Bronchial epithelial cell (primary cell): ENCODE data around the gene CYTIP. TPM values are rescaled to one million over a fixed set of nuclear protein-coding genes. Genes with fewer than 3 reads are reported as not detected.

Source experiments
- DNase-seq: peaks from one replicate; pipeline ENCODE4 v3.0.0-alpha.2; 2010; ENCODE audit warnings: low read depth
- FAIRE-seq: peaks from 2 replicates; lab custom pipeline; 2011; peaks lifted over from hg19 to GRCh38; lab: Jason Lieb, UNC
- H3K27me3 ChIP-seq: 2 replicates; pipeline ENCODE4 v1.5.1; 2011; ENCODE audit warnings: low read length; ENCODE audit not compliant: control insufficient read depth, insufficient read depth
- H3K36me3 ChIP-seq: 2 replicates; pipeline ENCODE4 v1.5.1; 2011; ENCODE audit warnings: low read length; ENCODE audit not compliant: control insufficient read depth, insufficient read depth
- H3K4me3 ChIP-seq: 2 replicates; pipeline ENCODE4 v1.5.1; 2011; ENCODE audit warnings: mild to moderate bottlenecking, low read depth, low read length, control low read depth
- total RNA-seq: library from RNA; depleted of rRNA; stranded (reverse); fragments of >200 nt; gene quantifications from 2 replicates; pipeline ENCODE4 v1.2.1, GENCODE V29; 2014
- TF ChIP-seq, protein P1 (sequence below): IDR thresholded peaks from 2 replicates; pipeline ENCODE4 v1.5.1; 2011; ENCODE audit warnings: mild to moderate bottlenecking, moderate library complexity, low read length, control low read depth, inconsistent platforms; ENCODE audit not compliant: insufficient read depth, severe bottlenecking

Gene CYTIP
- total RNA-seq, 1 donor from 2014 or later: not detected

DNA sequence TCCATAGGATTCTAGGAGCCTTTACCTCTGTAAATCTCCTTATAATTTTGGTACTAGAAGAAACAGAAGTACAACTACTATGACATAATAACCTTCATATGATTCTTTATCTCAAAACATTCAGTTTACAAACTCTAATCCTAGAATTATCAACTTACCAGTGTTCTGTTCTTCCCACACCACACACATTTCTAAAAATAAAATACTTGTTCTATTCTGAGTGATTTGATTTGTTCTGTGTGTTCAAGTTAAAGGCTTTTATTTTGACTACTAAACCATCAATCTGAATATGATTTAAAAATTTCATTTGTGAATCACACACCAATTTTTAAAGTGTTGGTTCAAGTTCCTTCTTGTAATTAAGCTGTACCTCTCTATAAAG, 16.0 kb downstream of the CYTIP start:
- DNase-seq (no peak), FAIRE-seq (no peak)
- H3K27me3 ChIP-seq: no peaks in the 10 kb centered on the region

DNA sequence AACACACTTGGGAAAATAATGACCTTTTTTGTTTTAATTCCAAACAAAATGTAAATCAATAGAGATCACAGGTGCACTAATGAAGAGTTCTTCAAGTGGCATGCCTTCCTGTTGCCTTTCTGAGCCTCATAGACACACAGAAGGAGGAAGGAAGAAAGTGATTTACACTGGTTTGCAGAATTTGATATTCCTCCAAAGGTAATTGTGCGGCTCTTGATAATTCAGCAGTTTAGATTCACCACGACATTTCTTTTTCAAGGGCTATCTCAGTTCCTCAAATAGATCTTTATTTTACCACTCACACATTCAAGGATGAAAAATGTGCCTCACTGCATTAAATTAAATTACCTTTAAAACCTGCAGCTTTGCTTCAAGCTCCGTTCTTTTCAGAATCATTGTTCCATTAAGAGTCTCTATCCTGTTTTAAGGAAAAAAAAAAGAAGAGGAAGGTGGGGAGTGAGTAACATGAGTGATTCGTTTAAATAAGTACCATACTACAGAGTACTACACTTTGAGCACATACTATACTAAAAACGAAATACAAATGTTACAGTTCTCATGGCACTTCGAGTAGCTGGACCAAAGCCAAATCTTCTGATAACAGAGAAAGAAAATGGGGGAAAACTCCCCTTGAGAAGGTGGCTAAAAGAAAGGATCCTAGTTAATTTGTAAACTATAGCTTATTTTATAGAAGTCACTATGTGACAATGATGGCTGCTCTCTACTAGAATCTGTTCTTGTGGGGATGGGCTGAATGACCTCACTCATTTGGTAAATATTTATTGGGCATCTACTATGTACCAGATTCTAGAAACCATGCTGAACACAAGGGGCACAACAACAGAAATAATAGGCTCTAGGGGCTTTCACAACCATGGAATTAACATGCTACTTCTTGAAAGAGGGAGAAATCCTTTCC, 16.6 kb downstream of the CYTIP start:
- Histone ChIP-seq H3K27me3 (no peaks in the 10 kb centered on the region), H3K36me3 (no peaks in the 10 kb centered on the region), H3K4me3 (no peak overlapping the region)
- FAIRE-seq: no peak
- DNase-seq: no peak
- TF ChIP-seq, protein P1, sequence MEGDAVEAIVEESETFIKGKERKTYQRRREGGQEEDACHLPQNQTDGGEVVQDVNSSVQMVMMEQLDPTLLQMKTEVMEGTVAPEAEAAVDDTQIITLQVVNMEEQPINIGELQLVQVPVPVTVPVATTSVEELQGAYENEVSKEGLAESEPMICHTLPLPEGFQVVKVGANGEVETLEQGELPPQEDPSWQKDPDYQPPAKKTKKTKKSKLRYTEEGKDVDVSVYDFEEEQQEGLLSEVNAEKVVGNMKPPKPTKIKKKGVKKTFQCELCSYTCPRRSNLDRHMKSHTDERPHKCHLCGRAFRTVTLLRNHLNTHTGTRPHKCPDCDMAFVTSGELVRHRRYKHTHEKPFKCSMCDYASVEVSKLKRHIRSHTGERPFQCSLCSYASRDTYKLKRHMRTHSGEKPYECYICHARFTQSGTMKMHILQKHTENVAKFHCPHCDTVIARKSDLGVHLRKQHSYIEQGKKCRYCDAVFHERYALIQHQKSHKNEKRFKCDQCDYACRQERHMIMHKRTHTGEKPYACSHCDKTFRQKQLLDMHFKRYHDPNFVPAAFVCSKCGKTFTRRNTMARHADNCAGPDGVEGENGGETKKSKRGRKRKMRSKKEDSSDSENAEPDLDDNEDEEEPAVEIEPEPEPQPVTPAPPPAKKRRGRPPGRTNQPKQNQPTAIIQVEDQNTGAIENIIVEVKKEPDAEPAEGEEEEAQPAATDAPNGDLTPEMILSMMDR: no peak

More for the DNA sequence above, 16.0 kb downstream of the CYTIP start:
- TF ChIP-seq, protein P1: no peak
- Histone ChIP-seq H3K4me3 (no peak overlapping the region), H3K36me3 (no peaks in the 10 kb centered on the region)

DNA sequence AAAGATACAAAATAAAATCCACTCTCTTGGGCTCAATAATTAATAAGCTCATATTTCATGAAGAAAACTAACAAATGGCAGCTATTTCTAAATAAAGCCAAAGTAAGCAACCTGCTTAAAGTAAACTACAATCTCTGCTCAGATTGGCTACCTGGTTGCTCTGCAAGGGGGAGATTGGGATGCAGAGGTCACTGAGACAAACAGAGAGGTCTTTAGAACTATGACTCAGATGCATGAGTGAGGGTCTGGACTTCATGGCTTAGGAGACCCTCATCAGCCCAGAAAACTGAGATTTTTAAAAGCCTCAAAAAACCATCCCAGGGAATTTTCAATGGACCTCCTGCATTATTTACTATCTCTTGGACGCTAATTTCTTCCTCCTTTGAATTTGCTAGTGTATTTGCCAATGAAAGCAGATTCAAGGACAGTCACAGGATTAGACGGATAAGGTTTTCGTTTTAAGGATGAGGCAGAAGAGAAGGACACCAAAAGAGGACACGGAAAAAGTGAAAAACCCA, 17.4 kb downstream of the CYTIP start:
- H3K4me3 ChIP-seq: no peak overlapping the region
- no peaks in the 10 kb centered on the region for H3K36me3 ChIP-seq
- FAIRE-seq (no peak), DNase-seq (no peak)
- no peaks in the 10 kb centered on the region for H3K27me3 ChIP-seq
- TF ChIP-seq, protein P1: no peak

DNA sequence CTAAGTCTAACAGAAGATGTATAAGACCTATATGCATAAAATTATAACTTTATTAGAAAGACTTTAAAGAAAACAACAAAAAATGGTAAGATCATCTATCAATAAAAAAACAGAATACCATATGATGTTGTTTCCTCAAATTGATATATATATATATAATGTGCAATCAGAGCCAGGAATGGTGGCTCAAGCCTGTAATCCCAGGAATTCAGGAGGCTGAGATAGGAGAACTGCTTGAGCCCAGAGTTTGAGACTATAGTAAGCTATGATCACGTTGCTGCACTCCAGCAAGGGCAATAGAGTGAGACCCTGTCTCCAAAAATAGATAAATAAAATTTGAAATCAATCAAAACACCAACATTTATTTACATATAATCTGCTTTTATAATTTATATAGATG, 19.5 kb downstream of the CYTIP start:
- H3K36me3 ChIP-seq: no peaks in the 10 kb centered on the region
- H3K27me3 ChIP-seq: no peaks in the 10 kb centered on the region
- H3K4me3 ChIP-seq: no peak overlapping the region
- TF ChIP-seq, protein P1: no peak
- DNase-seq (no peak), FAIRE-seq (no peak)

DNA sequence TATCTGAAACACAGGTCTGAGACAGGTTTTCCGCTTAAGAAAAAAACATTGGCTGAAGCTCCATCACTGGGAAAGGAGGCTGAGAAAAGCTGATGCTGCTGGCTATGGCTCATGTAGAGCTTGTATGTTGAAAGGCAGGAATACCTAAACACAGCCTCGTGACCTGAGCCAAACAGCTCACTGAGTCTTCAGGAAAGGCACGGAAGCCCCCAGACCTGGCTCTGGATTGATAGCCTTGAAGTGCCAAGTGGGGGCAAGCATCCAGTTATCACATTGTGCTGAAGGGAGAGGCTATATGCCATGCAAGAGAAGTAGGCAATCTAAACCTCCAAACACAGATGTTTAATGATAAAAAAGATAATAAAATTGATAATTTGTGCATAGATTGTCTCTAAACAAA, 21.9 kb downstream of the CYTIP start:
- Histone ChIP-seq H3K4me3 (no peak overlapping the region), H3K27me3 (no peaks in the 10 kb centered on the region), H3K36me3 (no peaks in the 10 kb centered on the region)
- TF ChIP-seq, protein P1: no peak
- DNase-seq (no peak), FAIRE-seq (no peak)
